Fibroblast of skin of left biceps (primary cell): ENCODE measurements around the gene WNT3.
"Not testable (repeated sequence)": the region's sequence is repeated elsewhere in the genome, so short reads cannot be mapped to it uniquely, and the experiment has no call there.

Source experiments
- DNase-seq, 2 experiments: peaks; one replicate each; pipeline ENCODE4 v3.0.0-alpha.2; 2013; ENCODE audit warnings: low read depth in 2 of 2

Gene WNT3, protein sequence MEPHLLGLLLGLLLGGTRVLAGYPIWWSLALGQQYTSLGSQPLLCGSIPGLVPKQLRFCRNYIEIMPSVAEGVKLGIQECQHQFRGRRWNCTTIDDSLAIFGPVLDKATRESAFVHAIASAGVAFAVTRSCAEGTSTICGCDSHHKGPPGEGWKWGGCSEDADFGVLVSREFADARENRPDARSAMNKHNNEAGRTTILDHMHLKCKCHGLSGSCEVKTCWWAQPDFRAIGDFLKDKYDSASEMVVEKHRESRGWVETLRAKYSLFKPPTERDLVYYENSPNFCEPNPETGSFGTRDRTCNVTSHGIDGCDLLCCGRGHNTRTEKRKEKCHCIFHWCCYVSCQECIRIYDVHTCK

DNA sequence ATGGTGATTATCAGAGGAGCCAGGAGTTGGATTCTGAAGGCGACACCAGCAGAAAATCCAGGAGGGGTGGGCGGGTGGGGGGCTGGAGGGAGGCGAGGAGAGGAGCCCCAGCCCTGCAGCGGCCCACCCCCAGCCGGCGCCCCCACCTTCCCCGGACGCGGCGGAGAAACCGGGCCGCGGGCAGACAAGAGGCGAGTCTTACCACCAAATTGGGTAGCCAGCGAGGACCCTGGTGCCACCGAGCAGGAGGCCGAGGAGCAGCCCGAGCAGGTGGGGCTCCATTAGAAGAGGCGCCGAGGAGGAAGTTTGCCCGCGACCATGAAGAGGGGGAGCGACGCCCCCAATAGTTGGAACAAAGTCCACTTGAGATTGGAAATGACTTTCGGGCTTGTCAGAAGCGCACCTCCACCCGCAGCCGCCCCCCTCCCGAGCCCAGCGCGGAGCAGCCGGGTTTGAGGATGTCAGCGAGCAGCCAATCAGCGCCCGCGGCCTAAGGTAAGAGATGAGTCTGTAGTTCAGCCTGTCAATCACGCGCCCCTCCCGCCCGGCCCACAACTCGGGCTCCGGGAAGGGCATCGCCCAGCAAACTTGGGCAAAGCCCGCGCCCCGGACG lies at the start of gene WNT3:
TSS of gene WNT3 (minus strand) at position 377 of the 613 bp plus-strand sequence. CDS start at position 282, 95 bp downstream.
- no peak for DNase-seq

GRCh38 chr17:46866747-46867146 lies 48.3 kb upstream of the WNT3 start:
- DNase-seq: no peak

- no peak for DNase-seq
Observed at GRCh38 chr17:46866325-46866724, 47.8 kb upstream of the WNT3 start.

- peak; percentile 20 to 29 for DNase-seq
Observed at GRCh38 chr17:46865100-46865499, 46.6 kb upstream of the WNT3 start.

DNA sequence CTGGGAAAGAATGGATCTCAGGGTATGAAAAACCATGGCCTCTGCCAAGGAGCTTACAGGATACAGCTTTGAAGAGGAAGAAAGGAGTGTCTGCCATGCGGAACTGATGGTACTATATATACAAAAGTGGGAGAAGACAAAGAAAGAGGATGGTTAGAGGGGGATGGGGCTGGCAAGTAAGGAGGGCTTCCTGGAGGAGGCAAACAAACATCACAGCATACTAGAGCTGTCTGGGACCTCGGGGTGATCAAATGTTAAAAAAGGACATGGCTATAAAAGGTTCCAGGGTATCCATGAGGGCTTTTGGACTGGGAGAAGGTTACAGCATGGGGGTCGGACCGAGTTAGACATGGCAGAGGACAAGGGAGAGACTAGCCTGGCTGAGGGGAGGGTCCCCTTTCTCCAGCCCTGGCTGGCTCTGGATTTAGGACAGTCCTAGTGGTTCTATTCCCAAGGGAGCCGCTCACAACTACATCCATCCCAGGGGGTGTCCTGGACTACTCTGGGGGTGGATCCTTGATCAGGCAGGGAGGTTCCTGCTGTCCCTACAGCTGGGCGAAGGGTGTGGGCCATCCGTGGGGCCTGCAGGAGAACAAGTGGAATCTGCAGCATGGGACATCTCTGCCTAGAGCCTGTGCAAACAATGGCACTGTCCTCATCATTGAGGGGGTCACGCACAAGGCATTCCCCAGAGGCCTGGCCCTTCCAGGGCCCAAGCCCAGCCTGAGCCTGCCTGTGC lies 45.1 kb upstream of the WNT3 start:
- DNase-seq: no peak

GRCh38 chr17:46862949-46863348 lies 44.5 kb upstream of the WNT3 start:
- no peak for DNase-seq

DNA sequence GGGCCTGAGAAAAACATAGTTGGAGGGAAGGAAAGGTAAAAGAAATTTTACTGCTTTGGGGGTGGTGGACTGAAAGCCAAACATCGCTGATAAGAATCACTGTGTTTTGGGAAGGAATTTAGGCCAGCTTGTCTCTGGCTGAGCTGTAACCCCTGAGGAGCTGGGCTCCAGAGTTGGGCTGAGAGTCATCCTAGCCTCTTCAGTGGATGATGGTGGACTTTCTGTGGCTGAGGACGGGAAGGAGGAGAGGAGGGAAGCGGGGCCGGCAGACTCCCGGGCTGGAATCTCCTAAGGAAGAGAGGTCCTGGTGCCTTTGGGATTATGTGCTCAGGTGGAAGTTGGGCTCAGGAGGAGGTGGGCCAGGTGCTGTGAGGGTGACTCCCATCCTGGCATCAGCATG lies 41.5 kb upstream of the WNT3 start:
- no peak for DNase-seq

DNA sequence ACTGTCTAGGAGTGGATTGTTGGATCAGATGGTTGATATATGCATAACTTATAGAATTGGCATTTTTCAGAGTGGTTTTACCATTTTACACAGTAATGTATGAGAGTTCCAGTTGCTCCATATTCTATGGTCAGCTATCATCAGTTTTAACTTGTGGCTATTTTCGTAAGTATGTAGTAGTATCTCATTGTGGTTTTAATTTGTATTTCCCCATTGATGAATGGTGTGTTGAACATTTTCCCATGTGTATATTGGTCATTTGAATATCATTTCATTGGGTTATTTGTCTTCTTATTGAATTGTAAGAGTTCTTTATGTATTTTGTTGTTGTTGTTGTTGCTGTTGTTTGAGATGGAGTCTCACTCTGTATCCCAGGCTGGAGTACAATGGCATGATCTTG lies 39.1 kb upstream of the WNT3 start:
- DNase-seq: no peak

DNA sequence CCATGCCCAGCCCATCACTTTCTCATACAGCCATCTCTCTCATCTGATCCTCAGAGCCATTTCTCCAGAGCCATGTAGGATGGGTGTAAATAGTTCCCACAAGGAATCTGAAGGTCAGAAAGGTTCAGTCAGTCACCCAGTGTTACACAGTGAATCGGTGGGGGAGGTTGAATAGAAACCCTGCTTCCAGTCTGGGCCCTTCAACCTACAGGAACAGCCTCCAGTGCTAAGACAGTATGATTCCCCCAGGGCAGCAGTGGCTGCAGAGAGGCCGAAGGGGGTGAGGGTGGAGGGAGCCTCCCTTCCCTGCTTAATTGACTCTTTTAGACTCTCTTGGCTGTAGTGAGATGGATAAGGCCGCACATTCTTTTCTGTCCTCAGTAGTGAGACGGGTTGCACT lies 36.5 kb upstream of the WNT3 start:
- no peak for DNase-seq

DNA sequence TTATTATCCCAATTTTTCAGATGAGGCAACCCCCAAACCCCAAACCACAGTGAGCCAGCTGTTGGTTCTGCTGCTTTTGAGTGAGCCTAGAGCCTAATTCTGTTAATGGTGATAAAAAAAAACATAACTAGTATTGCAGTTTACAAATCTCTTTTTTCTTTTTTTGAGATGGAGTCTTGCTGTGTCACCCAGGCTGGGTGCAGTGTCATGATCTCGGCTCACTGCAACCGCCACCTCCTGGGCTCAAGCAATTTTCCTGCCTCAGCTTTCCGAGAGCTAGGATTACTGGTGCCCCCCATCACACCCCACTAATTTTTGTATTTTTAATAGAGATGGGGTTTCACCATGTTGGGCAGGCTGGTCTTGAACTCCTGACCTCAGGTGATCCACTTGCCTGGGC lies 36.0 kb upstream of the WNT3 start:
- no peak for DNase-seq

DNA sequence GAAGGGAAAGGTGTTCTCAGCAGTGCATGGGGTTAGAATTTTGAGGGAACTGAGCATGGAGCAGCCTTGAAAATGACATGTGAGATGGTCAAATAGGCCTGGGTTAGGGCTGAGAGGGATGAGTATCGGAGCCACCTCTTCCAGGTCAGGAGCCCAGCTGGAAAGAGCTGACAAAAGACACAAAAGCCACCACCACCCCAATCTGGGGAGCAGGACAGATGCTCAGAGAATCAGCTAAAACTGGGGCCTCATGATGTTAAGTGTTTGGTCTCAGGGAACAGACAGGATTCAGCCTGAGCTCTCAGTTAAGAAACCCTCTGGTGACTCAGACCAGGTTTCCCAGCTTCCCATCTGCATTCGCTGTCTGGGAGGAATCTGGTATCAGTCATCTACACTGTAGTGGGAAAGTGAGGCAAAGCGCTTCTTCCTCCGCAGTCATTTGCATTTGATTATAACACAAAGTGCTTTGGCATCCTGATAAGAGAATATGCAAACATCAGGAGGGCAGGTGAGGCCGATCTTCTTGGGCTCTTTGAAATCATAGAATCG lies 35.5 kb upstream of the WNT3 start:
- peak in 1 of 2 experiments; percentile 15 for DNase-seq

DNA sequence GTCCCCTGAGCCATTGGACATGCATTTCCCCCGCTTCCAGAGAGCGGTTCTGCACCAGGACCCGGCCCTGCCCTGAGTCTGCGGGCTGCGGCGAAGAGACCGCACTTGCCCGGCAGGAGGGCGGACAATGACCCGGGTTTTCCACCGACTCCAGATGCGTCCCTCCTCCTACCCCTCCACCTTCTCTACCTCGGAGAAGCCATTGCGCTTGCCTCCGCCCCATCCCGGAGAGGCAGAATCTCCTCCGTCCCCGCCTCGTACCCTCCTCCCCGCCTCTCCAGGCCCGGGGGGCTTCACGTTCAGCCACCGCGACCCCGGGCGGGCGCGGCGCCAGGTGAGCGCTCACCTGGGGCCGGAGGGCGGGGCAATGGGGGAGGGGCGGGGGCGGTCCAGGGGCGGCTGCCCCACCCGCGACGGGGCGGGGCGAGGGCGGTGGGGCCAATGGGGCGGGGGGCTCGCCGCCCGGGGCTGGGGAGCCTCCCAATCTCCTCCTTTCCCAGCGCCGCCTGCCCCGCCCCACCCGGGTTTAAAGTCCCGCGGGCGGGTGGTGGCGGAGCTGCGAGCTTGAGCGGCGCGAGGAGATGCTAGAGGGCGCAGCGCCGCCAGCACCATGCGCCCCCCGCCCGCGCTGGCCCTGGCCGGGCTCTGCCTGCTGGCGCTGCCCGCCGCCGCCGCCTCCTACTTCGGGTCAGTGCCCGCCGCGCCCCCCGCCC lies 32.7 kb upstream of the WNT3 start, which contains the start of gene WNT9B:
TSS of gene WNT9B (plus strand) at position 555 of the 713 bp plus-strand sequence. CDS start at position 611, 56 bp downstream.
- no peak for DNase-seq

DNA sequence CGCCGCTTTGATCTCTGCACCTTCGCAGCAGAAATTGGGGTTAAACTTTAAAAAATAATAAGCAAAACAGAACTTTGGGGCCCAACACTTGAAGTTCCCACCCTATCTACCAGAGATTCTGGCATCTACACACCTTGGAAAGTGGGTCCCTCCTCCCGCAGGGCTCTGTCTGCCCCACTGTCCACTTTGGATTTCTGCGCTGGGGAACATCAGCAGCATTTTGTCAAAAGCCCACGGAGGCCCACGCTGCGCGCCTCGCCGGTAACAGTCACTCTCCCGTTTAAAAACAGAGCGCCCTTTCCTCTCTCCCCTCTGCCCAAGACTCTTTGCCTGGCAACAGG lies 32.2 kb upstream of the WNT3 start:
- no peak for DNase-seq

GRCh38 chr17:46848534-46848933 lies 30.0 kb upstream of the WNT3 start:
- DNase-seq: no peak

DNA sequence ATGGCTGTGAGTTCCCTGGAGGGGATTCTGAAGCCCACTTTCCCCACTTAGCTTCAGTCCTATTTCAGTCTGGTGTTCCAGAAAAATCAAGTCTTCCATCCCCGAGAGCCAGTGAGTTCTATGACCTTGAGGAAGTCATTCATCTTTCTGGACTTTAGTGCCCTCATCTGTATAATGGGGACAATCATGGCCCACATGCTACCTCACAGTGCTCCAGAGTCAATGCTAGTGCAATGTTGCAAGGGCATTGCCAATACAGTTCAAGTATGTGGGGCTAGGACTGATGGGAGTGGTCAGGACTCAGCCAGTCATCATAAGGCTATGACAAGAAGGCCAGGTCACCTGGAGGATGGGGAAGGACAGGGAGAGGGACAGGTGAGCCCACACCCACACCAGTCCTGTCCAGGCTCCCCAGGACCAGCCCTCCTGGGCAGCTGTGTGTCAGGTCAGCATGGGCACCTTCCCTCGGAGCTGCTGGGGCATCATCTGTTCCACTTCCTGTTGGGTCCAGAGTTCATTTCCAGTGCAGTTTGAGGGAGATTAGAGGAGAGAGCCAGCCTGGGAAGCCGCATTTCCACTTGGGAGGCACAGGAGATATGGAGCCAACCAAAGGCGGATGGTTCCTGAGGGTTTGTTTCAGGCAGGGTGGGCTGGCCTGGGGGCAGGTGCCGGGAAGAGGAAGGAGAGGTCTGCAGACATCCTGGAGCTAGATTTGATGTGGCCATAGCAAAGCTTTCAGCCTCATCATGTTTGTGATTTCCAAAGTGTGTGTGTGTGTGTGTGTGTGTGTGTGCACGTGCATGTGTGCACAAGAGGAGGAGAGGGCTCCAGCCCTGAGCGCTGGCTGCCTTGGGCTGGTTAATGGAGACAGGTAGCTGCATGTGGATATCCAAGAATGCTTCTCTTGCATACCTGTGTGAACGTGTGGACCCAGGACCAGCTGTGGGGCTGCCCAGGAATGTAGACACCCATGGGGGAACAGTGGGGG lies 29.0 kb upstream of the WNT3 start:
- no peak for DNase-seq

- DNase-seq: no peak
Observed at GRCh38 chr17:46842835-46843234, 24.3 kb upstream of the WNT3 start.

DNA sequence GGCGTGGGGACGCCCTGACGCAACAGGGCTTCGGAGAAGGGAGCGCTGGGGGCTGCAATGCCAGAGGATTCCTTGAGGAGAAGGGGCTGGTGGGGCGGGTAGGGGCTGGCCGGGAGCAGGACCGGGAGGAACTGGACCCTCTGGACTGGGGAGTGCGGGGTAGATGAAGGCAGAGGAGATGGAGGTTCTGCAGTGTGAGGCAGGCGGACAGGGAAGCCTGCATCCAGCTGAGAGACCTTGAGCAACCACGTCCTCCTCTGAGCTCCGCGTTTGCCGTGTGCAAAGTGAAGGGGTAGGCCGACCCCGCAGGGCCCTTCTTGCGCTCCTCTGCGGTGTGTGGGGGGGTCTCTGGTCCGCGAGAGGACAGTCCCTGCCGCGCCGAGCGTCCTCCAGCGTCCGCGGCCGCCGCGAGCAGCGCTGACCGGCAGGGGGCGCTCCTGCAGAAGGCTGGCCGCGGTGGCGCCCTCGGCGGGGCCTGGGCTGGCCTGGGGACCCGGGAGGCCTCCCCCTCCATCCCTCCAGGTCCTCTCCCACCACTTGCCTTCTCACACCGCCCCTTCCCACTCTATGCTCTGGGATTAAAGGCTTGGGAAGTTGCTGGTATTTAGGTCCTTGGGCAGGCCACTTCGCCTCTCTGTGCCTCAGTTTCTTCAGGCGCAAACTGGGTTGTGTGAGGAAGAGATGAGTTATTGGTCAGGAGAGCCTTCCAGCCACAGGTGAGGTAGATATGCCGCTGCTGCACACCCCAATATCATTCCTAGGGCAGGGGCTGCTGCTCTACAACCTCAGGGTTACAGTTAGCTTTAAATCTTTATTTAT lies 23.3 kb upstream of the WNT3 start:
- no peak for DNase-seq

GRCh38 chr17:46840596-46840995 lies 22.1 kb upstream of the WNT3 start:
- DNase-seq: not testable (repeated sequence)

DNA sequence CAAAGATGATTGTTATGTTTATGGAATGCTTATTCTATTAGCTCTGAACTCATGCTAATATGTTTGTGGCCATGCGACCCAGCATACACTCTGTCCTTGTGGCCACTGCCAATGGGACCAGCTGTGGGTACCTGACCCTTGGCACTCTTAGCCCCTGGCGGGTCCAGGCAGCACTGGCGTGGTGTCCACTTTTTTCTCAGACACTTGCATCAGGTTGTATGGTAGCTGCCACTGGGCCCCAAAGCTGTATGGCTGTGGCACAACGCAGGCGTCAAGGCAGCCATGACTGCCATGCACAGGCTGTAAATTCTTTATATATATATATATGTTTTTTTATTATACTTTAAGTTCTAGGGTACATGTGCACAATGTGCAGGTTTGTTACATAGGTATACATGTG lies 20.7 kb upstream of the WNT3 start:
- no peak for DNase-seq

GRCh38 chr17:46837521-46837920 lies 19.0 kb upstream of the WNT3 start:
- DNase-seq: no peak
